MG63 (cell line): ENCODE measurements around the gene PPEF2. TPM values are rescaled to one million over a fixed set of nuclear protein-coding genes. Genes with fewer than 3 reads are reported as not detected.

Experiments
- DNase-seq: peaks from one replicate; pipeline ENCODE4 v3.0.0-alpha.2; 2020
- H3K27me3 ChIP-seq: fragments of 250-450 bp; sonication (Bioruptor Pico); 2 replicates; pipeline ENCODE4 v1.5.1; 2020; ENCODE audit warnings: mild to moderate bottlenecking, moderate library complexity
- H3K36me3 ChIP-seq: fragments of 250-450 bp; sonication (Bioruptor Pico); 2 replicates; pipeline ENCODE4 v1.5.1; 2020; ENCODE audit warnings: mild to moderate bottlenecking, moderate library complexity
- H3K4me3 ChIP-seq: fragments of 250-450 bp; sonication (Bioruptor Pico); 2 replicates; pipeline ENCODE4 v1.5.1; 2020; ENCODE audit warnings: mild to moderate bottlenecking, moderate library complexity
- H3K9me3 ChIP-seq: fragments of 250-450 bp; sonication (Bioruptor Pico); 2 replicates; pipeline ENCODE4 v1.5.1; 2020; ENCODE audit warnings: mild to moderate bottlenecking, moderate library complexity
- total RNA-seq: library from RNA; depleted of rRNA; stranded (reverse); fragments of >200 nt; shearing (Covaris generic); gene quantifications from 2 replicates; pipeline ENCODE4 v1.2.3, GENCODE V29; 2014; ENCODE audit warnings: low replicate concordance; rRNA removed

Gene PPEF2
- total RNA-seq, 1 experiment from 2014 or later = not detected

DNA sequence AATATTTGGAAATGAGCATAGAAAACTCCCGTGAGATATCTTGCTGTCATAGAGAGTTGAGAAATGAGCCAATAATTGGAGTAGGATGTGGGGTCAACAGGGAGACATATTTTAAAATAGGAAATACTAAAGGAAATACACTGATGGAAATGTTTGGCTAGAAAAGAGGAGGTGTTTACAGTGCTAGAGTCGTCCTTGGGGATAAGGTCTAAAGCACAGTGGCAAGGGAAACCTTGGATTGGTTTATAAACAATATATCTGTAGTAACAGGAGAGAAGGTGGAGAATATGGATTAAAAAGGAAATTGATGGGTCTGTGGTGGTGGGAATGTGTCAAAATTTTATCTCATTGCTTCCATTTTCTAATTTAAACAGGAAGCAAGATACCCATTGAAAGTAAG lies 82.1 kb downstream of the PPEF2 start:
- no peak overlapping the region for H3K4me3 ChIP-seq
- no peak for DNase-seq
- no peaks in the 10 kb centered on the region for H3K9me3 ChIP-seq

GRCh38 chr4:75819121-75819520 lies 83.1 kb downstream of the PPEF2 start:
- no peak for DNase-seq
- peaks cover 5% of the 10 kb centered on the region; the same call in 1 of the 2 replicates for H3K36me3 ChIP-seq
- no peaks in the 10 kb centered on the region for H3K27me3 ChIP-seq
- H3K9me3 ChIP-seq = no peaks in the 10 kb centered on the region
- H3K4me3 ChIP-seq = no peak overlapping the region

More for the DNA sequence above, 82.1 kb downstream of the PPEF2 start:
- Histone ChIP-seq H3K36me3 (no peaks in the 10 kb centered on the region), H3K27me3 (no peaks in the 10 kb centered on the region)

DNA sequence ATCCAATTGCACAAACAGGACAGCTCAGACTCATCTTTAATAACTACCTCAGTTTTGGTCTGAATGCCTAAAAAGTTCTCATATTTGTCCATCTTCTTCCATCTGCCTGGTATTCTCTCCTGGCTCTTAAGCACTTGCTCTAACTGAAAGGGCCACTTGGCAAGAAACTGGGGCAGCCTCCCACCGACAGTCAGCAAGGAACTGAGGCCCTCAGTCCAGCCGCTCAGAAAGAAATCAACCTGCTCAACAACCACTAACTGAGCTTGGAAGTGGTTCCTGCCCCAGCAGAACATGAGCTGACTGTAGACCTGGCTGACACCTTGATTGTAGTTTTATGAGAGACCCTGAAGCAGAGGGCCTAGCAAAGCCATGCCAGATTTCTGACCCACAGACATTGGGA lies 84.4 kb downstream of the PPEF2 start:
- no peak overlapping the region for H3K4me3 ChIP-seq
- DNase-seq = no peak
- no peaks in the 10 kb centered on the region for H3K27me3 ChIP-seq
- H3K36me3 ChIP-seq = peaks cover 10% of the 10 kb centered on the region
- H3K9me3 ChIP-seq = no peaks in the 10 kb centered on the region

Other genes with a start within 250 kb of the PPEF2 start
- 21.3 and 41.9 TPM in 2 replicates for gene G3BP2, start 229.0 kb downstream of the PPEF2 start, total RNA-seq
- gene USO1, start 177.9 kb downstream of the PPEF2 start, total RNA-seq = 21.8 and 26.5 TPM in 2 replicates
- gene NAAA, start 38.6 kb upstream of the PPEF2 start, total RNA-seq = 1.4 and 1.6 TPM in 2 replicates
- 17.2 and 22.7 TPM in 2 replicates for gene SDAD1, start 88.5 kb upstream of the PPEF2 start, total RNA-seq
- not detected in 2 replicates for gene CXCL9, start 105.1 kb upstream of the PPEF2 start, total RNA-seq
- gene CXCL10, start 121.0 kb upstream of the PPEF2 start, total RNA-seq = 0.40 and 4.1 TPM in 2 replicates
- gene CXCL11, start 133.6 kb upstream of the PPEF2 start, total RNA-seq = 0.66 and 1.3 TPM in 2 replicates
- not detected in 2 replicates for gene ART3, start 172.3 kb upstream of the PPEF2 start, total RNA-seq
- gene NUP54, start 245.9 kb upstream of the PPEF2 start, total RNA-seq = 42.1 and 50.7 TPM in 2 replicates